ENCODE data around the gene VSIG10L2. TPM values are rescaled to one million over a fixed set of nuclear protein-coding genes. Genes with fewer than 3 reads are reported as not detected.

Gene VSIG10L2
- total and polyA plus RNA-seq, 5 experiments from 2014 or later: not detected

DNA sequence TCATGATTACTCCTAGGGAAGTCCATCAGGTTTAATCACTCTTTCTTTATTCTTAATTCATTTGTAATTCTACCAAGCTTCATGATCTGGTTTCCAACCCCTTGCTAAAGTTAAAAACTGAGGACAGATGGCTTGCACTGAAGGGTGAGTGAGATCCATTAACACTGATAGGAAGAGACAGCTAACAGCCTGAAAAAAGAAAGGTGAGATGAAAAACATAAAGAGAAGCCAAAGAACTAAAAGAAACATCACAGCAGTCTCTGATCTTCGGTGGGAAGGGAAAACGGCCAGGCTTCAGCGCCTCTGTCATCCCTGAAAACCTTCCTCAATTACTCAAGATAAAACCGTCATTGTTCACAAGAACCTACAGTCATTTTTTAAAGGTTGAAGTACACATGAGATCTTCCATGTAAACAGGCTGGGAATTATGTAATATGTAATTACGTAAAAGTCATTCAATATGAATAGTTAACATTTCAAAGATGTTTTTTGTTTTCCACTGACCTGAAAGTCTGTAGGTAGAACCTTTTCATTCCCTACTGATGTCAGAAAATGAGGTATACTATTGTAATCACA, 41.3 kb downstream of the VSIG10L2 start:
- POLR2A ChIA-PET: no interaction called here
- Mint-ChIP-seq H3K4me1 (no peaks in the 10 kb centered on the region), H3K9me3 (peaks cover 0 to 2% (median 0%) of the 10 kb centered on the region in 9 donors), H3K36me3 (peaks cover 7 to 13% (median 9%) of the 10 kb centered on the region in 3 donors), H3K27me3 (no peaks in the 10 kb centered on the region), H3K4me3 (no peak overlapping the region), H3K27ac (no peak overlapping the region)
- ATAC-seq: no peak
- DNase-seq: no peak

DNA sequence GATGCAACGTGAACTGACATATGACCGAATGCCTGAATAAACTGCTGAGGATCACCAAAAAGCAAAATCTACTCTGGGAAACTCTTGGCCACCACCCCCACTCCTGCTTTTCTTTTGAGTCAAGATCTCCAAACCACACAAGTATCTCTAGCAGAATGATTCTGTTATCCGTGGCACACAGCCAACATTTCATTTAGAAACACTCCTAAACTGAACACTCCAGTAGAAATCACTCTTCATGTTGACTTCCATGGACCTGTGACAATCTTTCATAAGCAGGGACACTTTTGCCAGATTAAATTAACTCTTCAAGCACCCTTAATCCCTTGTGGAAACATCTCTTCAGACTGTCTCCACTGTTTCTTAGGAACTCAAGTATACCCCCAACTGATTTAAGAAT, 44.4 kb downstream of the VSIG10L2 start:
- POLR2A ChIA-PET: no interaction called here
- Mint-ChIP-seq H3K9me3 (peaks cover 0 to 2% (median 0%) of the 10 kb centered on the region in 9 donors), H3K27me3 (no peaks in the 10 kb centered on the region), H3K4me3 (no peak overlapping the region), H3K36me3 (peaks cover 4 to 20% (median 6%) of the 10 kb centered on the region in 3 donors), H3K4me1 (no peaks in the 10 kb centered on the region), H3K27ac (no peak overlapping the region)
- ATAC-seq (no peak), DNase-seq (no peak)

DNA sequence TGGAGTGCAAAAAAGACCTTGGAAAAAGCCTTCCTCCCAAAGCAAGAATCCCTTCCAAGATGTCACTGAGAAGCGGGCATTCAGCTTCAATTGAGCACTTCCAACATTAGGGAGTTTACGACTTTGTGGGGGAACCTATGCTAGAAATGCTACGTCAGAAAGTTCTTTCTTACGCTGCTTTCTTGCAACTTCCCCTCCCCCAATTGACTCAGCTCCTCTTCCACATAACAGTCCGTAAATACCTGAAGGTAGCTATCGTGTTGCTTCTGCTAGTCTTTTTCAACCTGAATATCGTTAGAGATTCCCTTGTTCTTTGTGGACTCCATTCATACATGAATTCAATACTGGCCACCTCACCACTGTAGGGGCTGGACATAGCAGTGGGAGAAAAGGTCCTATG, 47.0 kb downstream of the VSIG10L2 start:
- POLR2A ChIA-PET: no interaction called here
- ATAC-seq (no peak), DNase-seq (no peak)
- no peak overlapping the region for H3K4me3 Mint-ChIP-seq
- H3K27ac Mint-ChIP-seq: no peak overlapping the region
- peaks cover 0 to 16% (median 6%) of the 10 kb centered on the region in 3 donors for H3K36me3 Mint-ChIP-seq
- no peaks in the 10 kb centered on the region for H3K9me3 Mint-ChIP-seq
- no peaks in the 10 kb centered on the region for H3K4me1 Mint-ChIP-seq
- no peaks in the 10 kb centered on the region for H3K27me3 Mint-ChIP-seq

DNA sequence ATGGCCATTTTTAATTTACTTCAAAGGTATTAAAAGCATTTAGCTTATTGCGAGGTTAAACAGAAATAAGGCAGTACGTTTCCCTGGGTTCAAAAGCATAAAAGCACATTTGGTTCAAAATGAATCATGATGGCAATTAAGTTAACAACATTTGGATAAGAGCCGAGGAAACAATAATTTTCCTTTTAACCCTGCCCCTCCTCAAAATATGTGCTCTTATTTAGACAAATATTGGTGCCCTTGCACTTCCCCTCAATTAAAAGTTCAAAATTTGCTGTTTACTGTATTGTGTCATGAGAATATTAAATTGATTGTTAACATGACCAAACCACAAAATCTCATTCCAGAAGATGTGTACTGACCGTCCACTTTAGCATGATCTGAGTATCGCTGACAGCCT, 48.7 kb downstream of the VSIG10L2 start:
- DNase-seq (no peak), ATAC-seq (no peak)
- peaks cover 0 to 18% (median 6%) of the 10 kb centered on the region in 3 donors for H3K36me3 Mint-ChIP-seq
- no peaks in the 10 kb centered on the region for H3K4me1 Mint-ChIP-seq
- POLR2A ChIA-PET: no interaction called here
- H3K27ac Mint-ChIP-seq: no peak overlapping the region
- no peak overlapping the region for H3K4me3 Mint-ChIP-seq
- H3K27me3 Mint-ChIP-seq: no peaks in the 10 kb centered on the region
- H3K9me3 Mint-ChIP-seq: no peaks in the 10 kb centered on the region

DNA sequence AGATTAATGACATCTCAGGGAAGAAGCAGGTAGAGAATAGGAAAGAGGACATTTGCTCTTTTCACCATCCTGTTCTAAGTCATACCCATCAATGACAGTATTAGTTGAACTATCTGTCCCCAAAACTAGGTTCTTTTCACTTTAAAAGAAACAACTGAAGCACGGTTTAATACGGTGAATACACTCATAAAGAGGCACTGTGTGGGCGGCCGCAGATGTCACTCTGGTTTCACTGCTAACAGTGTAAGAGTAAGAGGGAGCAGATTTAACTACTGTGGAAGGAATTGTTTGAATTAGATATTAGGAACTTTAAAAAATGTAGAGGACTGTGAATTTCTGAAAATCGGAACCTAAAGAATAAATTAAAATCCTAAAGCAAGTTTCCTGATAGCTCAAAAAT, 49.5 kb downstream of the VSIG10L2 start:
- Mint-ChIP-seq H3K27ac (no peak overlapping the region), H3K4me1 (no peaks in the 10 kb centered on the region), H3K36me3 (peaks cover 0 to 18% (median 6%) of the 10 kb centered on the region in 3 donors), H3K9me3 (no peaks in the 10 kb centered on the region), H3K4me3 (no peak overlapping the region), H3K27me3 (no peaks in the 10 kb centered on the region)
- no peak for DNase-seq
- POLR2A ChIA-PET: no interaction called here
- no peak for ATAC-seq

DNA sequence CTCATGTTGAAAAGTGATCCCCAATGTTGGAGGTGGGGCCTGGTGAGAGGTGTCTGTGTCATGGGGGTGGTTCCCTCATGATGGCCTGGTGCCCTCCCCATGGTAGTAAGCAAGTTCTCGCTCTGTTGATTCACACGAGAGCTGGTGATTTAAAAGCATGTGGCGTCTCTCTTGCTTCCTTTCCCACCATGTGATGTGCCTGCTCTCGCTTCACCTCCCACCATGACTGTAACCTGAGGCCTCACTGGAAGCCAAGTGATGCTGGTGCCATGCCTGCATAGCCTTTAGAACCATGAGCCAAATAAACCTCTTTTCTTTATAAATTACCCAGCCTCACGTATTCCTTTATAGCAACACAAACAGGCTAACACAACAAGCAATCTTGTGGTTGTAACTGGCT, 52.4 kb downstream of the VSIG10L2 start:
- Mint-ChIP-seq H3K9me3 (no peaks in the 10 kb centered on the region), H3K27me3 (no peaks in the 10 kb centered on the region), H3K4me3 (no peak overlapping the region), H3K4me1 (no peaks in the 10 kb centered on the region), H3K27ac (no peak overlapping the region), H3K36me3 (peaks cover 0 to 23% (median 9%) of the 10 kb centered on the region in 3 donors)
- DNase-seq (no peak), ATAC-seq (no peak)
- POLR2A ChIA-PET: no interaction called here

DNA sequence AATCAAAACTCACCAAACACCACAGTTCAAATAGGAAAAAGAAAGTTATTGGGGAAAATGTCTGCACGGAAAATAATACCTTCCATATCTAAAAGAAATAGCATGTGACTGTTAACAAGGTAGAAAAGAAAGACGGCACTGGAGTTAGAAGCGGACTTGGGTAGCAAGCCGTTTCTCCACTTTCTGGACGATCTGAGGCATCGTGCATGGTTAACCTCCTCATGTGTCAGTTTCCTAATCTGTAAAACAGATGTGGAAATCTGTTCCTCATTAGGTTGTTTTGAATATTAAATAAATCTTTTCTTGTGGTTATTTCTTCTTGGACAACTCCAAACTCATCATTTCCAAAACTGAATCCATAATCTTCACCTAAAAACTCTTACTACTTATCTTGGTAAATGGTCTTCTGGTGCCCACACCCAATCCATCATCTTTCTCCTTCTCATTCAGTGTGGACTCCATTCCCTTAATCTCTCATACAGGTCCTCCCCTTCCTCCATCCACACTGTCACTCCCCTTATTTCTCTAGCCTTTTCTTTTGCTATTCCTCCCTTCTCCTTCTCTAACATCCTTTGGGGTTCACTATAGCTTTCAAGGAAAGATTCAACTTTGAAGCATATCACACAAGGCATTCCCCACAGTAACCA, 53.5 kb downstream of the VSIG10L2 start:
- ATAC-seq: no peak
- no peaks in the 10 kb centered on the region for H3K27me3 Mint-ChIP-seq
- POLR2A ChIA-PET: no interaction called here

DNA sequence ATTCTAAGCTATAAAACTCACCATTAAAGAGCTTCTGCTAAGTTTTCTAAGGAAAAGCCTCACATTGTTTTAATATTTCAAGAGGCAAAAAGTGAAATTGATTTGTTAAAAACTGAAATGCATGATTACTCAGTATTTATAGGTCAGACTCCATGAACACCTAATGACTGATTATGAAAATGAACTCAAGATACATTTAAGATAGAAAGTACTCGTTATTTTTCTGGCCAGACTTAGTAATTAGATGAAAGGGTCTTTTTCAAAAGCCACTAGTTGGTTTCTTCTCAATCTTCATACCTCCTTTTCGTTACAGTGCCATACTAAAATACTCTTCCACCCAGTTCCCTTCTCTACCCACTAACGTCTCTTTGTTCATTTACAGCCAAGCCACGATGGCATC, 56.3 kb downstream of the VSIG10L2 start:
- no peaks in the 10 kb centered on the region for H3K27me3 Mint-ChIP-seq
- H3K4me1 Mint-ChIP-seq: no peaks in the 10 kb centered on the region
- H3K27ac Mint-ChIP-seq: no peak overlapping the region
- POLR2A ChIA-PET: no interaction called here
- no peaks in the 10 kb centered on the region for H3K9me3 Mint-ChIP-seq
- DNase-seq (no peak), ATAC-seq (no peak)
- H3K36me3 Mint-ChIP-seq: peaks cover 0 to 14% (median 3%) of the 10 kb centered on the region in 3 donors
- H3K4me3 Mint-ChIP-seq: no peak overlapping the region

More for the DNA sequence above, 53.5 kb downstream of the VSIG10L2 start:
- Mint-ChIP-seq H3K4me1 (no peaks in the 10 kb centered on the region), H3K9me3 (no peaks in the 10 kb centered on the region), H3K36me3 (peaks cover 0 to 23% (median 9%) of the 10 kb centered on the region in 3 donors), H3K27ac (no peak overlapping the region), H3K4me3 (no peak overlapping the region)
- no peak for DNase-seq

Other genes with a start within 250 kb of the VSIG10L2 start
- not detected for gene PATE1, start 199.8 kb upstream of the VSIG10L2 start, total RNA-seq
- not detected for gene PATE1, start 199.8 kb upstream of the VSIG10L2 start, polyA plus RNA-seq
- gene PATE2, start 167.2 kb upstream of the VSIG10L2 start, total RNA-seq: not detected
- not detected for gene PATE2, start 167.2 kb upstream of the VSIG10L2 start, polyA plus RNA-seq
- not detected for gene PATE3, start 157.9 kb upstream of the VSIG10L2 start, total RNA-seq
- not detected for gene PATE3, start 157.9 kb upstream of the VSIG10L2 start, polyA plus RNA-seq
- not detected for gene PATE4, start 112.7 kb upstream of the VSIG10L2 start, total RNA-seq
- gene PATE4, start 112.7 kb upstream of the VSIG10L2 start, polyA plus RNA-seq: not detected
- gene HYLS1, start 58.4 kb upstream of the VSIG10L2 start, total RNA-seq: 1 to 10 TPM; 4.8 to 5.1 TPM
- 1 to 10 TPM; 4.1 to 7.5 (median 4.4) TPM for gene HYLS1, start 58.4 kb upstream of the VSIG10L2 start, polyA plus RNA-seq
- gene PUS3, start 42.8 kb upstream of the VSIG10L2 start, total RNA-seq: 1 to 10 TPM; 8.2 to 8.4 TPM
- gene PUS3, start 42.8 kb upstream of the VSIG10L2 start, polyA plus RNA-seq: 10 to 100 TPM in 1 of 3 donors, 1 to 10 TPM in 2; 9.5 to 16.7 (median 9.8) TPM
- under 1 TPM in 1 of 2 experiments, not detected in 1; 0.52 TPM for gene DDX25, start 41.5 kb upstream of the VSIG10L2 start, total RNA-seq
- under 1 TPM in 1 of 3 donors, not detected in 2; 0.89 TPM for gene DDX25, start 41.5 kb upstream of the VSIG10L2 start, polyA plus RNA-seq
- 1 to 10 TPM; 2.1 to 2.8 TPM for gene CDON, start 116.8 kb downstream of the VSIG10L2 start, total RNA-seq
- under 1 TPM in 2 of 3 donors, not detected in 1; 0.14 to 0.20 TPM for gene CDON, start 116.8 kb downstream of the VSIG10L2 start, polyA plus RNA-seq

Measured in naive thymus-derived CD8-positive, alpha-beta T cell (primary cell).